NB4 (cell line): ENCODE data around the gene UBA3.

Experiments
- DNase-seq: peaks from one replicate; pipeline ENCODE4 v3.0.0; 2010; ENCODE audit warnings: low read depth
- H3K4me3 ChIP-seq: one replicate; pipeline ENCODE4 v1.5.1; 2011; ENCODE audit warnings: mild to moderate bottlenecking, low read depth, low read length, moderate library complexity
- CTCF ChIP-seq: IDR thresholded peaks from one replicate; pipeline ENCODE4 v1.5.1; 2012; ENCODE audit warnings: low read depth, low read length
- MAX ChIP-seq: IDR thresholded peaks from 2 replicates; pipeline ENCODE4 v1.6.1; 2011; ENCODE audit warnings: low read depth, low read length
- MYC ChIP-seq: IDR thresholded peaks from 2 replicates; pipeline ENCODE4 v1.6.1; 2011; ENCODE audit warnings: low read depth, low read length
- POLR2A ChIP-seq: IDR thresholded peaks from 2 replicates; pipeline ENCODE4 v1.6.1; 2011; ENCODE audit warnings: mild to moderate bottlenecking; ENCODE audit not compliant: insufficient read length; ENCODE audit errors: extremely low read depth

UBA3 gene

GRCh38 chr3:69080233-69080920, at the start of gene UBA3:
Gene UBA3, minus strand, starts transcription at chr3:69080365. Its CDS starts 12 bp downstream, at chr3:69080353.
- TF ChIP-seq POLR2A (peak; percentile 76), MAX (no peak)
- peak; percentile 92 for DNase-seq

GRCh38 chr3:69129531-69129930, 49.4 kb upstream of the UBA3 start:
- TF ChIP-seq MYC (no peak), MAX (no peak), POLR2A (no peak), CTCF (no peak)
- H3K4me3 ChIP-seq = no peak overlapping the region
- no peak for DNase-seq

More at GRCh38 chr3:69080233-69080920, at the start of gene UBA3:
- peak within 1 kb of the TSS; percentile 93 for H3K4me3 ChIP-seq

GRCh38 chr3:69128509-69128908, 48.3 kb upstream of the UBA3 start:
- no peak for TF ChIP-seq MAX
- TF ChIP-seq MYC = no peak
- TF ChIP-seq CTCF = no peak
- no peak for TF ChIP-seq POLR2A
- DNase-seq = no peak
- H3K4me3 ChIP-seq = no peak overlapping the region

DNA sequence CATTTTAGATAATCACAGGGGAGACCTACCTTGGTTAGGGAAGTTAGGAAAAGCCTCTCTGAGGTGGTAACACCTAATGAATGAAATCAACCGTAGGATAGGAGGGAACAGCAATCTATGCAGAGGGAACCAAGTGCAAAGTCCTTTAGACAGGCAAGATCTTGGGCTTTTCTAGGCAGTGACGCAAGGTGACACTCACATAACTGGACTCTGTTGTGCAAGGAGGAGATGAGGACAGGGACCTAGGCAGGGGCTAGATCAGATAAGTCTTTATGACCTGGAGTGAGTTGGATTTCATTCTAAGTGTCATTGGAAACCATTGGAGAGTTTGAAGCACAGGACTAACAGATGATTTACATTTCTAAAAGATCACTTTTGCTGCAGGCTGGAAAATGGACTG, 46.8 kb upstream of the UBA3 start:
- no peak for DNase-seq
- TF ChIP-seq MYC (no peak), MAX (no peak)
- no peak overlapping the region for H3K4me3 ChIP-seq

GRCh38 chr3:69126216-69126615, 46.1 kb upstream of the UBA3 start:
- no peak for DNase-seq
- TF ChIP-seq MAX (no peak), POLR2A (no peak), CTCF (no peak), MYC (no peak)

GRCh38 chr3:69122403-69122802, 42.2 kb upstream of the UBA3 start, which contains the start of gene LMOD3:
Gene LMOD3, minus strand, starts transcription at chr3:69122595. Its CDS starts 209 bp downstream, at chr3:69122386.
- TF ChIP-seq MYC = no peak
- TF ChIP-seq POLR2A = no peak
- TF ChIP-seq CTCF = no peak
- no peak within 1 kb of the TSS for H3K4me3 ChIP-seq
- DNase-seq = no peak

More at GRCh38 chr3:69126216-69126615, 46.1 kb upstream of the UBA3 start:
- no peak overlapping the region for H3K4me3 ChIP-seq

DNA sequence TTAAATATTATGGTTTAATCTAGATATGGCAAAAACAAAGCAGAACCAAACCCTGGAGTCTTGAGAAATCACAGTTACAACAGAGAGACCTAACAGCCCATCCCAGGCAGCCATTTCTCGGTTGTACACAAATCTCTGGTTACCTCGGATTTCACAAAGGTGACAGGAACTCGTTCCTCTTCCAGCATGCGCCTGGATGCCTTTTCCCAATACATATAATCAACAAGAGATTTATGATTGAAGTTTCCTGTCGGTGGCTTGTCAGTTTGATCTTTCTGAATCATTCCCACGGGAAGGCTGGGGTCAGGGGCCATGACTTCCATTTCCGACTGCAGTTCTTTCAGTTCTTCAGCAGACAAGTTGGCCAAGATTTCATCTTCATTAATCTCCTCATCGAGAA, 41.8 kb upstream of the UBA3 start:
- TF ChIP-seq POLR2A = no peak
- TF ChIP-seq MYC = no peak
- TF ChIP-seq CTCF = no peak
- no peak for TF ChIP-seq MAX
- no peak overlapping the region for H3K4me3 ChIP-seq
- DNase-seq = no peak
